Activated CD4-positive, alpha-beta T cell treated with anti-CD3 and anti-CD28 coated beads for 1 hour (primary cell): ENCODE measurements around the gene CPNE2.
"Not testable (repeated sequence)": the region's sequence is repeated elsewhere in the genome, so short reads cannot be mapped to it uniquely, and the experiment has no call there.

Source experiments
- DNase-seq: peaks from one replicate; pipeline ENCODE4 v3.0.0-alpha.2; 2020

The CPNE2 gene

DNA sequence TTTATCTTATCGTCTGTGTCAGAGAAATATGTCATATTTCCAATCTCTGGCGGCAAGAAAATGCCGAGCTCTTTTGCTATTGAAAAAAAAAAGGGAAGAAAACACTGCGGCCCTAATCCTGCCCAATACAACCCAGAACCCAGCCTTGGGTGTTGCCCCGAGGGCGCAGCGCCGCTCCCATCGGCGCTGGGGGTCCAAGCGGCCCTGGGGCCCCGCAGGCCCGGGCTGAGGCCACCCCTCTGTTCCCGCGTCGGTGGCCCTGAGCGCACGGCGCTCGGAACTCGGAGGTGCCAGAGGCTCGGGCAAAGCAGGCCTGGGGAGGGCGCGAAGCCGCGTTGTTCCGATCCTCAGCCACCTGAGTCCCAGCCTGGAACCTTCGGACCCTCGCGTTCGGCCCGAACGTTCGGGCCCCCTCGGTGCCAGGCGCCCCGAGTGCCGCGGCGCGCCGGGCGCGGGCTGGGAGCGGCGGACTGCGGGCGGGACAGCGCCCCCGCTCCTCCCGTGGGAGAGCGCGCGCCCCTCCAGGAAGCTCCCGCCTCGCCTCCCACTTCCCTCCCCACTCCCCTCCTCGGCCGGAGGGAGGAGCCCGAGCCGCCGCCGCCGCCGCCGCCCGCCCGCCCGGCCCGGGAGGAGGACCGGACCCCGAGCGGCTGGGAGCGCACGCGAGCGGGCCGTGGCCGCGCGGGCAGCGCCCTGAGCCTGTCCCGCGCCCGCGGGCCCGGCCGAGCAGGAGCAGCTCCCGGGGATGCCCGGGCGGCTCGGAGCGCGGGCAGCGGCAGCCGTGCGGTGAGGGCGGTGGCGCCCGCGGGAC lies at the start of gene CPNE2:
CPNE2 (plus strand) TSS at position 609 of the 811 bp plus-strand sequence. CDS start 18,160 bp downstream, outside the sequence.
- DNase-seq = no peak

GRCh38 chr16:57043248-57043647 lies 49.1 kb upstream of the CPNE2 start:
- DNase-seq = no peak

DNA sequence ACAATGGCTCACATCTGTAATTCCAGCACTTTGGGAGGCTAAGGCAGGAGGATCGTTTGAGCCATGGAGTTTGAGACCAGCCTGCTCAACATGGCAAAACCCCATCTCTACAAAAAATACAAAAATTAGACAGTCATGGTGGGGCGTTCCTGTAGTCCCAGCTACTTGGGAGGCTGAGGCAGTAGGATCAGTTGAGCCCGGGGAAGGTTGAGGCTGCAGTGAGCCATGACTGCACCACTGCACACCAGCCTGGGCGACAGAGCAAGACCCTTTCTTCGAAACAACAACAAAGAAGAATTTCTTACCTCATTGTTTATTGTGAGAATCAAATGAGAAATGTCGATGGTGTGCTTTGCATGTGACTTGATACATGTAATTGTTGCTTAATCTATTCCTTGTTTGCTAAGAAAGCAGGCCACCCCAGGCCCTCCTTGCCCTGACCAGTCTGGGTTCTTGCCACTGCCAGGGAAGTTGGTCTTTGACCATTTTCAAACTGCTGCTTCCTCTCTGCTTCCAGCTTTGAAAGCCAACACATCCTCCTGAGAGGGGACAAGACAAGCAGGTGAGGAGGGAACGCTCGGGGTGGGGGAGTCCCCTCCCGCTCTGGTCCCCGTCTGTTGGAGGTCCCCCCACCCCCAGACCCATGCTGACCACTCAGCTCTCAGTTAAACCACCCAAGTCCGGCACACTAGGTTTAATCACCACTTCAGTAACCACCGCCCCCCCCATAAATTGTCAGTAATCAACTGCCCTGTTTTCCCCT lies 47.3 kb upstream of the CPNE2 start:
- DNase-seq = no peak

DNA sequence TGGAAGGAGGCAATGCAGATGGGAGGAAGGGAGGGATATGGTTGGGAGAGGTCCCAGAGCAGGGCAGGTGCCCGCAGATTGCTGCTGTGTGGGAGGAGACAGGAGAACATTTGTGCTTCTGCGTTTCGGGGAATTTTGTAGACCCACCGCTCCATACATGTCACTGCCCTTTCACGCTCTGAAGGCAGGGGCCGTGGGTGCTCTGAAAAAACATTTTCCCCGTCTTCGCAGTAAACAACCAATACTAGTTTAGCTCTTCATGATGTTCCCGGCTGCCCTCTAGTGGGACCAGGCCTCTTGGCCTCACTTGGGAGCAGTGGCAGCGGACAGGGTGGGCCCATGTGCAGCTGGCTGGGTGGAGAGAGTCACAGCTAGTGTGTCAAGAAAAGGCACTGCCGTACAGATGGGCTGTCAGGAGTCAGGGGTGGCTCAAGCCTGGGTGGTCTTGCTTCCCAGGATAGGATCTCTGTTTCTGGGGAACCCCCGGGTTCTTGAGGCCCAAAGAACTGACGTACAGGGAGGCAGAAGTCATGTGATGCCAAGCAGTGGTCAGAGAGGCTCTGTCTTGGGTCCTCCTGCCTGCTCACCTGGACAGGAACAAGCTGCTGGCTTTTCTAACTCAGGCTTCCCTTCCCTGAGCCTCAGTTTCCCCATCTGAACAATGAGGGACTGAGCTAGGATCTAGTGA lies 46.5 kb upstream of the CPNE2 start:
- DNase-seq = no peak

DNA sequence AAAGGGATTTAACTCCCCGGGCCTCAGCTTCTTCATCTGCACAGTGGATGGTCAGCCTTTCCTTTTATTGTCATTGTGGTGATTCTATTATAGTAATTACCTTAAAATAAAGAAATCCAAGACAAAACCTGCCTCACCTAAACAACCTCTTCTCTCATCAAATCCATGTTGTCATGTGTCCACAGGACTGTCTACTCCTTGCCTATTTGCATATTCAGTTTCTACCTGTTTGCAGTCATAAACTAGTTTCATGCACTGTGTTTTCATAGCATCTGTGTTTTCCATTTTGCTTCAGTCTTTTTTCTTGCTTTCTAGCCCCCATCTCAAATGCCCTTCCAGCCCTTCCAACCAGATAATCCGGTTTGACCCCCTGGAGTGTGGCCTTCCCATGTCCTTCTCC lies 44.3 kb upstream of the CPNE2 start:
- DNase-seq = no peak

DNA sequence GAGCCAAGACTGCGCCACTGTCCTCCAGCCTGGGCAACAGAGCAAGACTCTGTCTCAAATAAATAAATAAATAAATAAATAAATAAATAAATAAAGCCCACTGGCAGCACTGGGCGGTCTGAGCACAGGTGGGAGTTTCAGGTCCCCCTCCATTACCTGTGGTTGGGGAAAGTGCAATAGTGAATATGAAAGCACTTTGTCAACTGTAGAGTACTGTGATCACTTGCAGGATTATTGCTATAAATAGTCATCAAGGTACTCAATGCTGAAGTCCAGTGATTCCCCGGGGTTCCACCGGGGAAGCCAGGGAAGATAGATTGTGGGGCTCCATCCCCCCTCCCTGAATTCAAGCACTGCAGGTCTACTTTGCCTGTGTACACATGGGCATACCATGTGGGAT lies 42.7 kb upstream of the CPNE2 start:
- DNase-seq = no peak

GRCh38 chr16:57051696-57052228 lies 40.6 kb upstream of the CPNE2 start:
- DNase-seq = no peak

GRCh38 chr16:57053206-57053605 lies 39.2 kb upstream of the CPNE2 start:
- DNase-seq = no peak

- no peak for DNase-seq
These were observed 38.0 kb upstream of the CPNE2 start for GRCh38 chr16:57054338-57054737.

DNA sequence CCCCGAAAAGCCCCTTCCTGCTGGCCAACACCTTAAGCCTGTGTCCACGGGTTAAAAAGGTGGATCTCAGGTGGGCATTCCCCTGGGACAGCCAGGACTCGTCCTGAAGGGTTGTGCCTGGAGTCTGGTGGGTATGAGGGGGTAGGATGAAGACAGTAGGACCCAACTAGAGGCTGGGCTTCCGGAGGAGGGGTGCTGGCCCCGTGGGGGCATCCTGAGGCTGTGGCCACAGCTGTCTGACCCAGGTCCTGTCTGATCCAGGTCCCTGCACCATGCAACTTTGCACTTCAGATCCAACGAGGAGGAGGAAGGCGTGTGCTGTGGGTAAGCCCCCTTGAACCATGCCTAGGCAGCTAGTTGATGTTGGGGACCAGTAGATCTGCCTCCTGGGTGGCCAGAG lies 37.6 kb upstream of the CPNE2 start:
- no peak for DNase-seq

GRCh38 chr16:57055671-57056070 lies 36.7 kb upstream of the CPNE2 start:
- DNase-seq = no peak

DNA sequence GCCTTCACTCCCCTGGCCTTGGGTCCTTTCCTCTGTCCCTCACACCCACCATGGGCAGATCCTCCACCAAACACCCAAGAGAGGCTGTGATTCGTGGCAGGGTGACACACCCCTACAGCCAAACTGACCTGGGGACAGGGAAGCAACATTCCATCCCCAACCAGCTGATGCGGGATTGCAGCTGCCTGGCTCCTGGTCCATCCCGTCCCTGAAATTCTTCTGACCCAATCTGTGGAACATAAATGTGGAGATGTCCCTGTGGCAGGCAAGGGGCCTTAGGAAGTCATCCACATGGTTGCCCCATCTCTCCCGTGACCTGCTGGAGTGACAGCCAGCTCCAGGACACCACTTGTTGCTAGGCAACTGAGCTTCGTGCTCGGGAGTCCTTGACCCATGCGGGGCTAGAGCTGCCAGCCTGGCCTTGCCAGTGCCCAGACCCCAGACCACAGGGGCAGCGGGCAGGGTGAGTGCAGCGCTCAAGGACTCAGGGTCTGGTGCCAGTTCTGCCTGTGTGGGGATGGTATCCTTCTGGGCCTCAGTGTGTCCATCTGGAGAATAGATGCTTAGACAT lies 34.0 kb upstream of the CPNE2 start:
- no peak for DNase-seq

DNA sequence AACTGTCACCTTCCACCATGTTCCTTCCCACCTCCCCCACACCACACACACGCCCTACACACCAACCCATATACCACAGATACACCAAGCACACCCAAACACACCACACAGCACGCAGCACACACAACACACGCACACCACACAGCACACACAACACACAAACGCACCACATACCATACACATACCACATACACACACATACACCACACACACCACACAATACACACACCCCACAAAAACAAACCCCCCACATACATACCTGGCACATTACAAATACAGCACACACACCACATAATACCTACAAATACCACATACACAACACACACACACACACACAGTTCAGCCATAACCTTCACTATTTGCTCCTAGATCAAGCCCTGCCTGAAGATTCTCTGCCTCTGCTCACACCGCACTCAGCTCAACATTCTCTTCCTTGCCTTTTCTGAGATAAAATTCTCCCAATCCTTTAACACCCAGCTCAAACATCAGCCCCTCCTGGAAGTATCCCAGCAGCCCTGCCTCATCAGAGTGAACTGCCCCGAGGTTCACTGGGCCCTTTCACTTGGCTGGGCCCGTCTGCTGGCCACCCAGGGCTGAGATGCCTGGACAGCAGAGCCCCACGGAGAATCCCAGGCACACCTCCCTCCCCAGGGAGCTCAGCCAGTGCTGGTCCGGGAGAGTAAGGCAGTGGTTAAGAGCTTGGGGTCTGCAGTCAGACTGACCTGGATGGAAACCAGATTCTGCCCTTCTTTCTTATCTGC lies 31.9 kb upstream of the CPNE2 start:
- DNase-seq = no peak

GRCh38 chr16:57061084-57061905 lies 31.1 kb upstream of the CPNE2 start:
- no peak for DNase-seq

GRCh38 chr16:57062329-57062728 lies 30.1 kb upstream of the CPNE2 start:
- DNase-seq = no peak

GRCh38 chr16:57063189-57063588 lies 29.2 kb upstream of the CPNE2 start:
- not testable (repeated sequence) for DNase-seq

DNA sequence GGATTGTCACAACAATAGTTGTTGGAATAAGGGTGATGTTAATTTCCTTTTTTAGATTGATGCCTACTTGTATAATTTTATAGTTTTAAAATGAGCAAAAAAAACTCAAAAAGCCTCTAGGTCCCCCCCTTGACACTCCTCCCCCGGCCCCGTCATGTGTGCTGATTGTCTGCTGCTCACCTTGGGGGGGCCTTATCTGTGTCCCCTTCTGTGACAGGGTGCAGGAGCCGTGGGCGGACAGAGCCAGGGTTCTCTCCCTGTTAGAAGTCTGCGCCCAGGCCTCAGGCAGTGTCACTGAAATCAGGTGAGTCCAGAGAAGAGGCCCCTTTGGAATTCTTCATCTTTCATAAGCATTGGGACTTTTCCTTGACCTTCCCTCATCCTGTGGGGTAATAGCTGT lies 27.4 kb upstream of the CPNE2 start:
- DNase-seq = no peak

GRCh38 chr16:57066625-57067024 lies 25.8 kb upstream of the CPNE2 start:
- no peak for DNase-seq

- no peak for DNase-seq
These were observed 25.0 kb upstream of the CPNE2 start for GRCh38 chr16:57067347-57067746.

GRCh38 chr16:57069053-57069452 lies 23.3 kb upstream of the CPNE2 start:
- no peak for DNase-seq

- no peak for DNase-seq
These were observed 22.6 kb upstream of the CPNE2 start for GRCh38 chr16:57069635-57070370.
